Breast epithelium (tissue), 4 donors: Measurements from ENCODE around the gene AJM1. TPM values are rescaled to one million over a fixed set of nuclear protein-coding genes. Genes with fewer than 3 reads are reported as not detected.

Experiments
- DNase-seq, 2 donors: peaks; one replicate each; pipeline ENCODE4 v3.0.0-alpha.2; 2019; ENCODE audit warnings: low spot score in 2 of 2
- H3K27ac ChIP-seq, 2 donors: fragments of 200-600 bp; sonication (generic) in 1 of 2; one replicate each; pipeline ENCODE4 v1.5.1; 2016 to 2019; ENCODE audit warnings: mild to moderate bottlenecking in 1 of 2
- H3K27me3 ChIP-seq, 2 donors: fragments of 200-600 bp; sonication (generic) in 1 of 2; one replicate each; pipeline versions ENCODE4 v1.5.1 to v1.6.0; 2017 to 2019; ENCODE audit warnings: control low read depth in 1 of 2, mild to moderate bottlenecking in 1 of 2
- H3K36me3 ChIP-seq: fragments of 200-600 bp; one replicate; pipeline ENCODE4 v1.5.1; 2019
- H3K4me1 ChIP-seq, 2 donors: fragments of 200-600 bp; sonication (generic); one replicate each; pipeline ENCODE4 v1.5.1; 2016 to 2019; ENCODE audit warnings: control low read depth in 1 of 2
- H3K4me3 ChIP-seq, 3 donors: fragments of 200-600 bp; sonication (generic); 1 replicate in 2 of 3; 2 replicates in 1 of 3; pipeline ENCODE4 v1.5.1; 2016 to 2019; ENCODE audit warnings: mild to moderate bottlenecking in 3 of 3, moderate library complexity in 2 of 3
- H3K9me3 ChIP-seq, 2 donors: fragments of 200-600 bp; sonication (generic) in 1 of 2; one replicate each; pipeline ENCODE4 v1.5.1; 2016 to 2019; ENCODE audit warnings: control low read depth in 1 of 2
- CTCF ChIP-seq, 3 donors: fragments of 450-650 bp; IDR thresholded peaks; one replicate each; pipeline ENCODE4 v1.5.1; 2016 to 2017; ENCODE audit warnings: antibody characterized with exemption in 3 of 3, mild to moderate bottlenecking in 3 of 3, moderate library complexity in 3 of 3
- POLR2A ChIP-seq: fragments of 450-650 bp; IDR thresholded peaks from one replicate; pipeline ENCODE4 v1.6.1; 2016; ENCODE audit warnings: antibody characterized with exemption, mild to moderate bottlenecking, moderate library complexity
- POLR2AphosphoS5 ChIP-seq, 3 donors: sonication (generic); formaldehyde crosslinking; IDR thresholded peaks; one replicate each; pipeline ENCODE4 v1.6.1; 2017; ENCODE audit warnings: antibody characterized with exemption in 3 of 3
- intact Hi-C: fragments of 100-400 bp; cut with DNase I; formaldehyde crosslinking; loops from one replicate; pipeline ENCODE4 v1.15.1; 2023; ENCODE audit warnings: low total_unique reads
- total RNA-seq, 3 donors: library from RNA; depleted of rRNA; stranded (reverse); fragments of >200 nt; gene quantifications; one replicate each; pipeline ENCODE4 v1.1.0, GENCODE V29; 2016

Gene AJM1
- total RNA-seq, 3 donors from 2014 or later = 1.0 to 2.3 (median 1.1) TPM

GRCh38 chr9:136826188-136826541 lies 16.1 kb upstream of the AJM1 start:
- TF ChIP-seq POLR2AphosphoS5 (IDR thresholded peaks at IDR 0.05) (no peak), POLR2A (no peak), CTCF (IDR thresholded peaks at IDR 0.05) (no peak)
- intact Hi-C loops = no loop called here
- Histone ChIP-seq H3K36me3 (peaks cover 16% of the 10 kb centered on the region), H3K4me1 (no peaks in the 10 kb centered on the region), H3K27me3 (no peaks in the 10 kb centered on the region), H3K9me3 (no peaks in the 10 kb centered on the region), H3K27ac (no peak overlapping the region), H3K4me3 (no peak overlapping the region)
- DNase-seq = no peak

- Histone ChIP-seq H3K9me3 (no peaks in the 10 kb centered on the region), H3K27ac (no peak overlapping the region), H3K36me3 (peaks cover 16% of the 10 kb centered on the region), H3K4me3 (no peak overlapping the region), H3K4me1 (no peaks in the 10 kb centered on the region), H3K27me3 (no peaks in the 10 kb centered on the region)
- DNase-seq = no peak
- intact Hi-C loops = no loop called here
- TF ChIP-seq POLR2AphosphoS5 (IDR thresholded peaks at IDR 0.05) (no peak), CTCF (IDR thresholded peaks at IDR 0.05) (no peak)
Observed at GRCh38 chr9:136826703-136827582, 15.3 kb upstream of the AJM1 start.

GRCh38 chr9:136827794-136828473 lies 14.3 kb upstream of the AJM1 start:
- peaks cover 16% of the 10 kb centered on the region for H3K36me3 ChIP-seq
- H3K4me3 ChIP-seq = no peak overlapping the region
- TF ChIP-seq CTCF (IDR thresholded peaks at IDR 0.05) (no peak), POLR2AphosphoS5 (IDR thresholded peaks at IDR 0.05) (no peak), POLR2A (no peak)
- no peak overlapping the region for H3K27ac ChIP-seq
- no peak for DNase-seq
- H3K27me3 ChIP-seq = no peaks in the 10 kb centered on the region
- H3K9me3 ChIP-seq = no peaks in the 10 kb centered on the region
- H3K4me1 ChIP-seq = no peaks in the 10 kb centered on the region
- intact Hi-C loops = no loop called here

- Histone ChIP-seq H3K27me3 (no peaks in the 10 kb centered on the region), H3K4me3 (no peak overlapping the region), H3K27ac (no peak overlapping the region), H3K36me3 (peaks cover 16% of the 10 kb centered on the region), H3K4me1 (no peaks in the 10 kb centered on the region), H3K9me3 (no peaks in the 10 kb centered on the region)
- DNase-seq = no peak
- intact Hi-C loops = no loop called here
- TF ChIP-seq CTCF (IDR thresholded peaks at IDR 0.05) = no peak
- no peak for TF ChIP-seq POLR2A
- no peak for TF ChIP-seq POLR2AphosphoS5 (IDR thresholded peaks at IDR 0.05)
Observed at GRCh38 chr9:136828474-136829140, 13.7 kb upstream of the AJM1 start.

- Histone ChIP-seq H3K27ac (no peak overlapping the region), H3K9me3 (no peaks in the 10 kb centered on the region), H3K27me3 (no peaks in the 10 kb centered on the region), H3K36me3 (peaks cover 16% of the 10 kb centered on the region), H3K4me3 (no peak overlapping the region), H3K4me1 (no peaks in the 10 kb centered on the region)
- no peak for TF ChIP-seq POLR2A
- no peak for TF ChIP-seq CTCF (IDR thresholded peaks at IDR 0.05)
- no peak for TF ChIP-seq POLR2AphosphoS5 (IDR thresholded peaks at IDR 0.05)
- DNase-seq = no peak
- intact Hi-C loops = no loop called here
Observed at GRCh38 chr9:136829412-136829811, 12.9 kb upstream of the AJM1 start.
